Left ventricle myocardium inferior (tissue), 1 donor: ENCODE measurements around the gene HNRNPH3. TPM values are rescaled to one million over a fixed set of nuclear protein-coding genes. Genes with fewer than 3 reads are reported as not detected.

Source experiments
- DNase-seq: peaks from one replicate; pipeline ENCODE4 v3.0.0-alpha.2; 2020
- H3K27ac ChIP-seq: fragments of 200-600 bp; replicated peaks from 2 replicates; pipeline ENCODE4 v1.8.0; 2021
- H3K27me3 ChIP-seq: fragments of 200-600 bp; 2 replicates; pipeline ENCODE4 v1.8.0; 2021; ENCODE audit warnings: low read depth
- H3K36me3 ChIP-seq: fragments of 200-600 bp; 2 replicates; pipeline ENCODE4 v1.8.0; 2021
- H3K4me1 ChIP-seq: fragments of 200-600 bp; 2 replicates; pipeline ENCODE4 v1.8.0; 2021
- H3K4me3 ChIP-seq: fragments of 200-600 bp; 2 replicates; pipeline ENCODE4 v1.8.0; 2021; ENCODE audit warnings: mild to moderate bottlenecking, moderate library complexity
- H3K9me3 ChIP-seq: fragments of 200-600 bp; replicated peaks from 2 replicates; pipeline ENCODE4 v1.8.0; 2021
- intact Hi-C: fragments of 100-400 bp; cut with micrococcal nuclease; formaldehyde crosslinking; loops from one replicate; pipeline ENCODE4 v1.11.0; 2022
- total RNA-seq: library from RNA; stranded (reverse); fragmentation: NEBNext Ultra II Directional; extraction: Animal tissue kit (Norgen Biotek cat#: 25700); gene quantifications from one replicate; pipeline ENCODE4 v1.2.1, GENCODE V29; 2021
- TF ChIP-seq, protein P1 (sequence below): fragments of 200-600 bp; IDR thresholded peaks from 2 replicates; pipeline ENCODE4 v1.8.0; 2021; ENCODE audit warnings: antibody characterized with exemption, mild to moderate bottlenecking, borderline replicate concordance
- donor health status: DM: no; HTN: yes; CAD: no; lungs with severe emphysema.

HNRNPH3 gene
- total RNA-seq, 1 donor from 2014 or later = 138 TPM

- DNase-seq = no peak
- H3K27me3 ChIP-seq = no peaks in the 10 kb centered on the region
- H3K4me3 ChIP-seq = peak overlapping the region; percentile 94
- peak overlapping the region; percentile 99 for H3K27ac ChIP-seq
- peaks cover 84% of the 10 kb centered on the region for H3K4me1 ChIP-seq
- H3K36me3 ChIP-seq = peaks cover 4% of the 10 kb centered on the region
- no peaks in the 10 kb centered on the region for H3K9me3 ChIP-seq
- intact Hi-C loops = no loop called here
- TF ChIP-seq, protein P1, sequence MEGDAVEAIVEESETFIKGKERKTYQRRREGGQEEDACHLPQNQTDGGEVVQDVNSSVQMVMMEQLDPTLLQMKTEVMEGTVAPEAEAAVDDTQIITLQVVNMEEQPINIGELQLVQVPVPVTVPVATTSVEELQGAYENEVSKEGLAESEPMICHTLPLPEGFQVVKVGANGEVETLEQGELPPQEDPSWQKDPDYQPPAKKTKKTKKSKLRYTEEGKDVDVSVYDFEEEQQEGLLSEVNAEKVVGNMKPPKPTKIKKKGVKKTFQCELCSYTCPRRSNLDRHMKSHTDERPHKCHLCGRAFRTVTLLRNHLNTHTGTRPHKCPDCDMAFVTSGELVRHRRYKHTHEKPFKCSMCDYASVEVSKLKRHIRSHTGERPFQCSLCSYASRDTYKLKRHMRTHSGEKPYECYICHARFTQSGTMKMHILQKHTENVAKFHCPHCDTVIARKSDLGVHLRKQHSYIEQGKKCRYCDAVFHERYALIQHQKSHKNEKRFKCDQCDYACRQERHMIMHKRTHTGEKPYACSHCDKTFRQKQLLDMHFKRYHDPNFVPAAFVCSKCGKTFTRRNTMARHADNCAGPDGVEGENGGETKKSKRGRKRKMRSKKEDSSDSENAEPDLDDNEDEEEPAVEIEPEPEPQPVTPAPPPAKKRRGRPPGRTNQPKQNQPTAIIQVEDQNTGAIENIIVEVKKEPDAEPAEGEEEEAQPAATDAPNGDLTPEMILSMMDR = no peak
Observed at GRCh38 chr10:68333440-68334431, 1.9 kb downstream of the HNRNPH3 start.

DNA sequence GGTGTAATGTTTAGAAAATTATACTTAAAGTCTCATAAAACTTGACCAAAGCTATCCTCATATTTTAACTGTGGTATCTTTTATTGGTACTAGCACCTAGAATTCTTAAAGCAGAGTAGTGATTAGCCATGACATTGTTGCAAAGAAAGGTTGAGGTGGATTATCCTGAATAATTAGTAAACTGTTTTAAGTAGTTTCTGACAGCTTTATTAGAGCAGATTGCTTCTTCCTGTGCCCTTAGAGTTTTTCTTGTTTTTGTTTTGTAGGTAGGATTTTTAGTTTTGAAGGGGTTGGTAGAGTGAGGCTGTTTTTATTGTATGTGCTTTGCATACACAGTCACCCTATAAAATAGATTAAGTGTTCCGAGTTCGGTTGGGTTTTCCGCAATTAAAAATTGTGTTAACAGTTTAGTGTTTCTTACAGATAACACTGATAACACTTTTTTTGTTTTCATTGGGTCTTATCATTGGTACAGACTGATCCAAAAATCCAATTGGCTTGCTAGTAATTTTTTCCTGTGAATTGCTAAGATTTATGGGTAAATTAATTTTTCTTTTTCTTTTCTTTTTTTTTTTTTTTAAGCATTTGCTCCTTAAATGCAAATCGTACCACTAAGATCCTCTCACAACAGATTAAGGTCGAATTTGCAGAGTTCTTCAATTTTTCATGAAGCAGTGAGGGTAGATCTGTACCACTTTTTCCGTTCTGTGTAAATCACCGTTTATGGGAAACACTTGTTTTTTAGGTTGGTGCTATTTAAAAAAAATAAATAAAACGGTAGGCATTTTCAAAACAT lies 3.0 kb downstream of the HNRNPH3 start:
- Histone ChIP-seq H3K4me3 (peak overlapping the region; percentile 94), H3K27me3 (no peaks in the 10 kb centered on the region), H3K9me3 (no peaks in the 10 kb centered on the region), H3K27ac (peak overlapping the region; percentile 28), H3K36me3 (peaks cover 15% of the 10 kb centered on the region), H3K4me1 (peaks cover 90% of the 10 kb centered on the region)
- no peak for DNase-seq
- TF ChIP-seq, protein P1 = no peak
- intact Hi-C loops = no loop called here

DNA sequence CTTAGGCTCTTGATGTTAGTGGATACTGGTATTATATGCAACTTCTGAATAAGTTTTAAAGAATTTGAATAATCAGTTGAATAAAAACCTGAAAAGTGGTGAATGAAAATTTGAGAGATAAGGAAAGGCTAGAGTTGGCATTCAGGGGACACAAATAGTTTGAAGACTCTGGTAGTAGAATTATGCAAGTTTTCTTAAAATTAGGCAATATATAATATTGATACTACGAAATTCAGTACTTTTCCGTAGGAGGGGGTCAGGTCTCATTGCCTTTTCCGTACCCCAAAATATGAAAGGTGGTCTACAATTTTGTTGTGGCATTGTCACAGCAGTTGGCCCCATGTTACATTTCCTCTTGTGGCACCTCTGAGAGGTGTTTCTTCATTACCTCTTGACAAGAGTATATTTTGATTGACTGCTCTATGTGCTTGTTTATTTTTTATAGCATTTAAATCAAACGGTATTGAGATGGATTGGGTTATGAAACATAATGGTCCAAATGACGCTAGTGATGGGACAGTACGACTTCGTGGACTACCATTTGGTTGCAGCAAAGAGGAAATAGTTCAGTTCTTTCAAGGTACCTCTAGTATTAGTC lies 5.0 kb downstream of the HNRNPH3 start:
- TF ChIP-seq, protein P1 = no peak
- DNase-seq = no peak
- Histone ChIP-seq H3K4me3 (peak overlapping the region; percentile 94), H3K9me3 (no peaks in the 10 kb centered on the region), H3K4me1 (peaks cover 76% of the 10 kb centered on the region), H3K27ac (no peak overlapping the region), H3K36me3 (peaks cover 35% of the 10 kb centered on the region), H3K27me3 (no peaks in the 10 kb centered on the region)
- intact Hi-C loops = no loop called here

GRCh38 chr10:68340358-68341080 lies 8.7 kb downstream of the HNRNPH3 start:
- H3K27ac ChIP-seq = no peak overlapping the region
- no peak for DNase-seq
- H3K4me1 ChIP-seq = peaks cover 42% of the 10 kb centered on the region
- intact Hi-C loops = no loop called here
- no peak overlapping the region for H3K4me3 ChIP-seq
- no peaks in the 10 kb centered on the region for H3K9me3 ChIP-seq
- peaks cover 72% of the 10 kb centered on the region for H3K36me3 ChIP-seq
- TF ChIP-seq, protein P1 = no peak
- H3K27me3 ChIP-seq = no peaks in the 10 kb centered on the region
